ENCODE measurements around the gene AKR1B15. TPM values are rescaled to one million over a fixed set of nuclear protein-coding genes. Genes with fewer than 3 reads are reported as not detected.

AKR1B15 gene
- total RNA-seq (under 1 TPM in 1 of 7 donors, not detected in 6; 0.22 TPM), polyA plus RNA-seq (not detected)
- long read RNA-seq, donor 1, result 0 reads
- long read RNA-seq, donor 2, result 0 reads
- long read RNA-seq, donor 3, result 0 reads

DNA sequence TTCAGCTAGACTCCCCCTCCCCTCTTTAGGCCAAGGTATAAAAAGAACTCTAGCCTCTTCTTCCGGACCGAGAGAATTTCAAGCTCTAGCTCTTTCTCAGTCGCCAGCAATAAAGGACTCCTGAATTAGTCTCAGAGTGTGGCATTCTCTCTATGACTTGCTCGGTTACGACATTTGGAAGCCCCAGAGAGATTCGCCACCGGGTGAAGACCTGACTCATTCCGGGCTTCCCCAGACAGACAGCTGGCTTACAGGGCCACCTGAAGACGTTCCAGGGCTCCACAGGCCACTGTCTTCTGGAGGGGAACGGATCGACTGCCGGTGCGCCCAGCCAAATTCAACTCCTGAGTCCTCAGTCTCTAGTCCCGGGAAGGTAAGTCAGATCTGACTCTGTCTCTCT is at the start of gene AKR1B15:
Gene AKR1B15, plus strand, starts transcription at position 234 of the 400 bp plus-strand sequence. CDS start 15,510 bp downstream, outside the sequence.
- intact Hi-C loops (cut with DNase I), result no loop called here
- 67 to 75% (median 70%) methylated on average over 14 of the region's 14 CpGs for WGBS, 3 donors
- no peaks in the 10 kb centered on the region for H3K36me3 ChIP-seq

DNA sequence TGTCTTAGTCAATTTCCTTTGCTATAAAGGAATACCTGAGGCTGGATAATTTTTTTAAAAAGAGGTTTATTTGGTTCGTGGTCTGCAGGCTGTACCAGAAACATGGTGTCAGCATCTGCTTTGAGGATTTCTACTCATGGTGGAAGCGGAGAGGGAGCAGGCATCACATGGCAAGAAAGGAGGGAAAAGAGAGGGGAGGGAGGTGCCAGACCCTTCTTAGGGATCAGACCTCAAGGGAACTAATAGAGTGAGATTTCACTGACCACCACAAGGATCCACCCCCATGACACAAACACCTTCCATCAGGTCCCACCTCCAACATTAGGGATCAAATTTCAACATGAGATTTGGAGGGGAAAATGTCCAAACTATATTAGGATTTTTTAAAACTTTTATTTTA is 48.5 kb upstream of the AKR1B15 start:
- Histone ChIP-seq H3K4me1 (ENCODE audit: insufficient read depth) (no peaks in the 10 kb centered on the region), H3K27ac (no peak overlapping the region), H3K9me3 (no peaks in the 10 kb centered on the region), H3K36me3 (no peaks in the 10 kb centered on the region), H3K27me3 (no peaks in the 10 kb centered on the region), H3K4me3 (no peak overlapping the region)
- WGBS, 3 donors, result 69 to 86% (median 73%) methylated on average over 2 of the region's 2 CpGs
- TF ChIP-seq POLR2A (IDR thresholded peaks at IDR 0.05) (no peak), EP300 (IDR thresholded peaks at IDR 0.05) (no peak)
- TF ChIP-seq, protein P1, sequence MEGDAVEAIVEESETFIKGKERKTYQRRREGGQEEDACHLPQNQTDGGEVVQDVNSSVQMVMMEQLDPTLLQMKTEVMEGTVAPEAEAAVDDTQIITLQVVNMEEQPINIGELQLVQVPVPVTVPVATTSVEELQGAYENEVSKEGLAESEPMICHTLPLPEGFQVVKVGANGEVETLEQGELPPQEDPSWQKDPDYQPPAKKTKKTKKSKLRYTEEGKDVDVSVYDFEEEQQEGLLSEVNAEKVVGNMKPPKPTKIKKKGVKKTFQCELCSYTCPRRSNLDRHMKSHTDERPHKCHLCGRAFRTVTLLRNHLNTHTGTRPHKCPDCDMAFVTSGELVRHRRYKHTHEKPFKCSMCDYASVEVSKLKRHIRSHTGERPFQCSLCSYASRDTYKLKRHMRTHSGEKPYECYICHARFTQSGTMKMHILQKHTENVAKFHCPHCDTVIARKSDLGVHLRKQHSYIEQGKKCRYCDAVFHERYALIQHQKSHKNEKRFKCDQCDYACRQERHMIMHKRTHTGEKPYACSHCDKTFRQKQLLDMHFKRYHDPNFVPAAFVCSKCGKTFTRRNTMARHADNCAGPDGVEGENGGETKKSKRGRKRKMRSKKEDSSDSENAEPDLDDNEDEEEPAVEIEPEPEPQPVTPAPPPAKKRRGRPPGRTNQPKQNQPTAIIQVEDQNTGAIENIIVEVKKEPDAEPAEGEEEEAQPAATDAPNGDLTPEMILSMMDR (IDR thresholded peaks at IDR 0.05), result no peak
- no peak for DNase-seq
- intact Hi-C loops (cut with DNase I), result loop anchor here in 1 of 4 donors (5.0 kb wide), 1 partner anchor 1893 kb away; no protein-coding TSS in a partner anchor

More for the DNA sequence above, at the start of gene AKR1B15:
- no peak within 1 kb of the TSS for H3K27ac ChIP-seq
- no peak within 1 kb of the TSS for H3K4me3 ChIP-seq
- H3K4me1 ChIP-seq (ENCODE audit: insufficient read depth), result no peaks in the 10 kb centered on the region
- H3K27me3 ChIP-seq, result no peaks in the 10 kb centered on the region
- TF ChIP-seq POLR2A (IDR thresholded peaks at IDR 0.05) (no peak), EP300 (IDR thresholded peaks at IDR 0.05) (no peak)
- TF ChIP-seq, protein P1 (IDR thresholded peaks at IDR 0.05), result no peak
- no peak for DNase-seq
- H3K9me3 ChIP-seq, result no peaks in the 10 kb centered on the region

DNA sequence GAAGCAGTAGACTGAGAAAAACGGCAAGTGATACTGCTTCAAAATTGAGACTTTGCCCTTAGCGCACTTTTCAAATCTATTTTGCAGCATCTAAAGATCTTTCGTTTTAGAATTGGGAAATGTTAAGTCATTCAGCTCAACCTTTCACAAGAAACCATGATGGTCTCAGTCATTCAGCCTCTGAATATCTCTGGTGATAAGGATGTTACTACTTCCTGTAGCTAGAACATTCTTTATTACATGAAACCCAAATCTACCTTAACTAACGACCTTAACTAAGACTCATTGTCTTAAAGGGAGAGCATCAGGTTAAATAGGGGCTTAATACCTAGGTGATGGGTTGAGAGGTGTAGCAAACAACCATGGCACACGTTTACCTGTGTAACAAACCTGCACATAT is 47.9 kb upstream of the AKR1B15 start:
- Histone ChIP-seq H3K36me3 (no peaks in the 10 kb centered on the region), H3K4me3 (no peak overlapping the region), H3K9me3 (no peaks in the 10 kb centered on the region), H3K27me3 (no peaks in the 10 kb centered on the region), H3K27ac (no peak overlapping the region), H3K4me1 (ENCODE audit: insufficient read depth) (no peaks in the 10 kb centered on the region)
- intact Hi-C loops (cut with DNase I), result loop anchor here in 1 of 4 donors (5.0 kb wide), 1 partner anchor 1894 kb away; no protein-coding TSS in a partner anchor
- TF ChIP-seq EP300 (IDR thresholded peaks at IDR 0.05) (no peak), POLR2A (IDR thresholded peaks at IDR 0.05) (no peak)
- TF ChIP-seq, protein P1 (IDR thresholded peaks at IDR 0.05), result no peak
- DNase-seq, result no peak
- WGBS, 3 donors, result 59 to 71% (median 64%) methylated on average over 5 of the region's 5 CpGs

DNA sequence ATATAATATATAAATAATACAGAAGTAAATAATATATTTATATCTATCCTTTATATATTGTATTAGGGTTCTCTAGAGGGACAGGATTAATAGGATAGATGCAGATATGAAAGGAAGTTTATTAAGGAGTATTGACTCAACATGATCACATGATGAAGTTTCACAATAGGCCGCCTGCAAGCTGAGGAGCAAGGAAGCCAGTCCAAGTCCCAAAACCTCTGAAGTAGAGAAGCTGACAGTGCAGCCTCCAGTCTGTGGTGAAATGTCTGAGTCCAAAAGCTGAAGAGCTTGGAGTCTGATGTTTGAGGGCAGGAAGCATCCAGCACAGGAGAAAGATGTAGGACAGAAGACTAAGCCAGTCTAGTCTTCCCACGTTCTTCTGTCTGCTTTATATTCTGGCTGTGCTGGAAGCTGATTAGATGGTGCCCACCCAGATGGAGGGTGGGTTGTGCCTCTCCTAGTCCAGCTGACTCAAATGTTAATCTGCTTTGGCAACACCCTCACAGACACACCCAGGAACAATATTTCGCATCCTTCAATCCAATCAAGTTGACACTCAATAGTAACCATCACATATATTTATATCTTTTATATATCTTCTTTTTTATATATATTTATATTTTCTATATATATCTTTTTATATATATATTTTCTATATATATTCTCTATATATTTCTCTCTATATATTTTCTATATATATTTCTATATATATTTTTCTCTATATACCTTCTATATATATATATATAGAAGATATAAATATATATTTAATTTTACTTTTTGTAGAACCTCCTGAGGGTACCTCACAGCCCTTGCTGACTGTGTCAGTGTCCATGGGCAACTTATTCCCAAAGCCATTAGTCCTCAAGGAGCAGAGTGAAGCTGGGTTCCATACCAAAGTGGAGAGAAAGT is 46.2 kb upstream of the AKR1B15 start:
- no peaks in the 10 kb centered on the region for H3K36me3 ChIP-seq
- H3K27me3 ChIP-seq, result no peaks in the 10 kb centered on the region
- intact Hi-C loops (cut with DNase I), result loop anchor here in 1 of 4 donors (5.0 kb wide), 1 partner anchor 1895 kb away; no protein-coding TSS in a partner anchor
- H3K9me3 ChIP-seq, result no peaks in the 10 kb centered on the region
- DNase-seq, result peak in 1 of 5 donors; percentile 31
- WGBS, 3 donors, result 66 to 73% (median 67%) methylated on average over 3 of the region's 3 CpGs
- no peak overlapping the region for H3K27ac ChIP-seq
- no peak overlapping the region for H3K4me3 ChIP-seq
- H3K4me1 ChIP-seq (ENCODE audit: insufficient read depth), result no peaks in the 10 kb centered on the region
- TF ChIP-seq, protein P1 (IDR thresholded peaks at IDR 0.05), result no peak
- TF ChIP-seq POLR2A (IDR thresholded peaks at IDR 0.05) (no peak), EP300 (IDR thresholded peaks at IDR 0.05) (no peak)
